ENCODE results near the gene CCNY. TPM values are rescaled to one million over a fixed set of nuclear protein-coding genes. Genes with fewer than 3 reads are reported as not detected.

Gene CCNY
- total RNA-seq, 4 donors from 2014 or later: 21.7 to 27.7 (median 24.8) TPM

- no peaks in the 10 kb centered on the region for H3K27me3 ChIP-seq
- TF ChIP-seq CTCF (IDR thresholded peaks at IDR 0.05) (no peak), POLR2A (IDR thresholded peaks at IDR 0.05) (no peak)
- H3K27ac ChIP-seq: no peak overlapping the region
- no peaks in the 10 kb centered on the region for H3K9me3 ChIP-seq
- H3K4me1 ChIP-seq: no peaks in the 10 kb centered on the region
- H3K4me3 ChIP-seq: no peak overlapping the region
- H3K36me3 ChIP-seq: peaks cover 0 to 4% (median 0%) of the 10 kb centered on the region in 3 donors
- DNase-seq: no peak
Measured at GRCh38 chr10:35487336-35488034, 151.2 kb downstream of the CCNY start.

- TF ChIP-seq POLR2A (IDR thresholded peaks at IDR 0.05) (no peak), CTCF (IDR thresholded peaks at IDR 0.05) (no peak)
- Histone ChIP-seq H3K4me3 (no peak overlapping the region), H3K4me1 (peaks cover 0 to 5% (median 0%) of the 10 kb centered on the region in 4 donors), H3K9me3 (no peaks in the 10 kb centered on the region), H3K27me3 (no peaks in the 10 kb centered on the region), H3K36me3 (peaks cover 0 to 4% (median 0%) of the 10 kb centered on the region in 3 donors), H3K27ac (no peak overlapping the region)
- DNase-seq: no peak
Measured at GRCh38 chr10:35488228-35488627, 151.9 kb downstream of the CCNY start.

GRCh38 chr10:35492386-35493195 lies 156.3 kb downstream of the CCNY start:
- peaks cover 0 to 35% (median 2%) of the 10 kb centered on the region in 4 donors for H3K4me1 ChIP-seq
- no peaks in the 10 kb centered on the region for H3K9me3 ChIP-seq
- peak overlapping the region in 1 of 4 donors; percentile 14 for H3K27ac ChIP-seq
- H3K36me3 ChIP-seq: no peaks in the 10 kb centered on the region
- no peaks in the 10 kb centered on the region for H3K27me3 ChIP-seq
- no peak overlapping the region for H3K4me3 ChIP-seq
- TF ChIP-seq CTCF (IDR thresholded peaks at IDR 0.05) (no peak), POLR2A (IDR thresholded peaks at IDR 0.05) (no peak)
- no peak for DNase-seq

GRCh38 chr10:35493196-35494118 lies 157.1 kb downstream of the CCNY start:
- H3K27ac ChIP-seq: peak overlapping the region in 1 of 4 donors; percentile 14
- no peak for DNase-seq
- no peaks in the 10 kb centered on the region for H3K36me3 ChIP-seq

More at GRCh38 chr10:35493196-35494118, 157.1 kb downstream of the CCNY start:
- Histone ChIP-seq H3K4me1 (peaks cover 0 to 39% (median 5%) of the 10 kb centered on the region in 4 donors), H3K9me3 (no peaks in the 10 kb centered on the region), H3K4me3 (no peak overlapping the region), H3K27me3 (no peaks in the 10 kb centered on the region)
- TF ChIP-seq CTCF (IDR thresholded peaks at IDR 0.05): no peak

Data from Peyer's patch (tissue), 4 donors.